Neural crest cell (in vitro differentiated cells): Measurements from ENCODE around the gene PALS1. TPM values are rescaled to one million over a fixed set of nuclear protein-coding genes. Genes with fewer than 3 reads are reported as not detected.

Source experiments
- DNase-seq: peaks from one replicate; pipeline ENCODE4 v3.0.0; 2021; ENCODE audit warnings: low read depth, mixed read lengths, low spot score
- H3K27ac Mint-ChIP-seq: one replicate; pipeline ENCODE4 v1.8.0; 2021; ENCODE audit warnings: mild to moderate bottlenecking, mixed read lengths; ENCODE audit not compliant: unreplicated experiment
- H3K27me3 Mint-ChIP-seq: 2 replicates; pipeline ENCODE4 v1.8.0; 2021; ENCODE audit warnings: low read depth, mild to moderate bottlenecking, mixed read lengths
- H3K36me3 Mint-ChIP-seq: 2 replicates; pipeline ENCODE4 v1.8.0; 2021; ENCODE audit warnings: low read depth, mild to moderate bottlenecking, mixed read lengths
- H3K4me1 Mint-ChIP-seq: 2 replicates; pipeline ENCODE4 v1.8.0; 2021; ENCODE audit warnings: mixed read lengths
- H3K4me3 Mint-ChIP-seq: one replicate; pipeline ENCODE4 v1.8.0; 2021; ENCODE audit warnings: mild to moderate bottlenecking, mixed read lengths
- H3K9me3 Mint-ChIP-seq: 2 replicates; pipeline ENCODE4 v1.8.0; 2021; ENCODE audit warnings: mixed read lengths
- total RNA-seq: library from RNA; stranded (reverse); gene quantifications from 2 replicates; pipeline ENCODE4 v1.2.1, GENCODE V29; 2021
- TF ChIP-seq, protein P1 (sequence below): fragments of 200-600 bp; sonication (generic); conservative IDR thresholded peaks from 2 replicates; pipeline ENCODE4 v1.5.0; 2021; ENCODE audit warnings: antibody characterized with exemption, mild to moderate bottlenecking

The PALS1 gene
- total RNA-seq, 1 donor from 2014 or later, result 34.5 TPM

DNA sequence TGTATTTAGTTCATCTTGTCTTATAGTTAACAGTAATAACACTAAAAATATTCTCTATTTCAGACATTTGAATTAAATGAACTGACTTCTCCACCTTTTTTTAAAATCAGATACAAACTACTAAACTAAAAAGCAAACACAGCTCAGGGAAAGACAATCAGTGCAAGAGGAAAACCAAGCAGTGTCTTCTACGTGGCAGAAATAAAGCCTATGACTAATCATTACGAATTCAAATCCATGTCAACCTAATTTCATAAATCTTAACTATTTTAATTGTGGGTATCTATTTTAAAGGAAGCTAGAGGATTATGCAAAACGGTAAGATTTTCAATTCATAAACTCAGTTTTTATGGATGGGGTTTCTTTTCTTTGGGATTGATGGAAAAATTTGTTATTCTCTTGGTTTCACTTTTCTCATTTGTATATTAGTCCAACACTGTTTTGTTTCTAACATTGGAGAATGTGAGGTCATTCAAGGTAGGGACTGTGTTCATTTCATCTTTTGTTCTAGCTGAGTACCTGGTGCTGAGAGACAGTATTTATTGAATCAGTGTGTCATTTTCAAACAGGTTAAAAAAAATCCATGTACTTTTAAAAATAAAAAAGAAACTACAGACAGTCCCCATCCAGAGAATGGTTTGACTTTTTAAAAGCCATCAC lies 12.8 kb upstream of the PALS1 start:
- TF ChIP-seq, protein P1, sequence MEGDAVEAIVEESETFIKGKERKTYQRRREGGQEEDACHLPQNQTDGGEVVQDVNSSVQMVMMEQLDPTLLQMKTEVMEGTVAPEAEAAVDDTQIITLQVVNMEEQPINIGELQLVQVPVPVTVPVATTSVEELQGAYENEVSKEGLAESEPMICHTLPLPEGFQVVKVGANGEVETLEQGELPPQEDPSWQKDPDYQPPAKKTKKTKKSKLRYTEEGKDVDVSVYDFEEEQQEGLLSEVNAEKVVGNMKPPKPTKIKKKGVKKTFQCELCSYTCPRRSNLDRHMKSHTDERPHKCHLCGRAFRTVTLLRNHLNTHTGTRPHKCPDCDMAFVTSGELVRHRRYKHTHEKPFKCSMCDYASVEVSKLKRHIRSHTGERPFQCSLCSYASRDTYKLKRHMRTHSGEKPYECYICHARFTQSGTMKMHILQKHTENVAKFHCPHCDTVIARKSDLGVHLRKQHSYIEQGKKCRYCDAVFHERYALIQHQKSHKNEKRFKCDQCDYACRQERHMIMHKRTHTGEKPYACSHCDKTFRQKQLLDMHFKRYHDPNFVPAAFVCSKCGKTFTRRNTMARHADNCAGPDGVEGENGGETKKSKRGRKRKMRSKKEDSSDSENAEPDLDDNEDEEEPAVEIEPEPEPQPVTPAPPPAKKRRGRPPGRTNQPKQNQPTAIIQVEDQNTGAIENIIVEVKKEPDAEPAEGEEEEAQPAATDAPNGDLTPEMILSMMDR, result no peak
- Mint-ChIP-seq H3K9me3 (no peaks in the 10 kb centered on the region), H3K36me3 (no peaks in the 10 kb centered on the region), H3K27me3 (no peaks in the 10 kb centered on the region), H3K4me1 (peaks cover 6% of the 10 kb centered on the region), H3K27ac (no peak overlapping the region), H3K4me3 (no peak overlapping the region)
- no peak for DNase-seq

DNA sequence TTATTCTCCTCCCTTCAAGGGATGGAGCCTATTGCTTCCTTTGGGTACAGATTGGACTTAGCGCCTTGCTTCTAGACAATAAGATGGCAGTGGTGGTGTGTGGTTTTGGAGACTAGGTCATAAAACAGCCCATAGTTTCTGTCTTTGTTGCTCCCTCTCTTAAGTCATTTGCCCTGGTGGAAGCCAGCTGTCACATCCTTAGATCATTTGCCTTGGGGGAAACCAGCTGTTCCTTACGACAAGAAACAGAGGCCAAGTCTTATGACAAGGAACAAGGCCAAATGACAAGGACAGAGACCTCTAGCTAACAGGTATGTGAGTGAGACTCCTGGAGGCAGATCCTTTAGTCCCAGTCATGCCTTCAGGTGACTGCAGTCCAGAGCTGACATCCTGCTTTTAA lies 9.2 kb upstream of the PALS1 start:
- Mint-ChIP-seq H3K4me3 (no peak overlapping the region), H3K27ac (no peak overlapping the region), H3K27me3 (peaks cover 3% of the 10 kb centered on the region), H3K4me1 (no peaks in the 10 kb centered on the region), H3K36me3 (no peaks in the 10 kb centered on the region), H3K9me3 (no peaks in the 10 kb centered on the region)
- DNase-seq, result no peak
- TF ChIP-seq, protein P1, result no peak

DNA sequence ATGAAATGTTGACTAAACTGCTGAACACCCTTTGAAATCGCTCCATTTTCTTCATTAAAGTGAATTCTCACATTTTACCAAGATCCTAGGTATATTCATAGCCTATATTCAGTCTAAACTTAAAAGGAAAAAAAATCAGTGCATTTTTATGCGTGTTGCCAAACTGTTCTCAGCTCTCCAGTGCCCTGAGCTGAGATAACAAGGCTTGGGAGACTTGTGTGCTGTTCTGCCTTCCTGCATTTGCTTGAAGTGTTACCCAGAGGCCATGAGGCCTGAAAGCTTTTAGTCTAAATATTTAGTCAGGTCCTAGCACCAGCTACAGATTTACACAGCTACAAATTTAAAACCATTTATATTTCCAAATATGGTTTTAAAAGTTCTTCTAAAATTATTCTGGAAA lies 8.6 kb upstream of the PALS1 start:
- peaks cover 3% of the 10 kb centered on the region for H3K27me3 Mint-ChIP-seq
- TF ChIP-seq, protein P1, result no peak
- no peak for DNase-seq
- no peak overlapping the region for H3K27ac Mint-ChIP-seq
- no peaks in the 10 kb centered on the region for H3K4me1 Mint-ChIP-seq
- no peaks in the 10 kb centered on the region for H3K9me3 Mint-ChIP-seq
- H3K36me3 Mint-ChIP-seq, result no peaks in the 10 kb centered on the region
- H3K4me3 Mint-ChIP-seq, result no peak overlapping the region

DNA sequence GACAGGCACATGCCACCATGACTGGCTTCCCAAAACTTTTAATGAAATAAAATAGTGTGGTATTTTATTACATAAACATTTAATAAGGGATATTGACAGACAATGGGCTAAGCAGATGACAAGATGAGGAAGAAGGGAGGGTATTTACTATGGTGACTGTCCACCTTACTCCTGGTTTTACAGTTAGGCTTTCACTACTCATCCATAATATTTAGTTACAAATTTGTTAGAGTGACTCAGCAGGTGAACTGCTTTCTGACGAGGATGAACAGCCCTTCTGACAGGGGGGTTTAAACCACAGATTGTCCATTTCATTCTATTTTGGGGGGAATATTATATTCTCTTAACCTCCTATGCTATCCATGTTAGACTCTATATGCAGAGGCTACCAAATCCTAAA lies 3.6 kb upstream of the PALS1 start:
- DNase-seq, result no peak
- Mint-ChIP-seq H3K9me3 (no peaks in the 10 kb centered on the region), H3K4me1 (peaks cover 16% of the 10 kb centered on the region), H3K27me3 (peaks cover 32% of the 10 kb centered on the region), H3K27ac (no peak overlapping the region), H3K36me3 (no peaks in the 10 kb centered on the region), H3K4me3 (no peak overlapping the region)
- TF ChIP-seq, protein P1, result no peak

DNA sequence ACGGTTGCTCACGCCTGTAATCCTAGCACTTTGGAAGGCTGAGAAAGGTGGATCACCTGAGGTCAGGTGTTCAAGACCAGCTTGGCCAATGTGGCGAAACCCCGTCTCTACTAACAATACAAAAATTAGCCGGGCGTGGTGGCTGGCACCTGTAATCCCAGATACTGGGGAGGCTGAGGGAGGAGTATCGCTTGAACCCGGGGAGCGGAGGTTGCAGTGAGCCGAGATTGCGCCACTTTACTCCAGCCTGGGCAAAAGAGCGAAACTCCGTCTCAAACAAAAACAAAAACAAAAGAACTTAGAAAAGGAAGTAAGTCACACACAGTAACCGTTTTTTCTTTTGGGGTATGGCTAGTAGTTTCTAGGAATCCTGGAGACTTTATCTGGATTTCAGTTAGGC lies 1.7 kb upstream of the PALS1 start:
- H3K27ac Mint-ChIP-seq, result no peak overlapping the region
- H3K4me1 Mint-ChIP-seq, result peaks cover 24% of the 10 kb centered on the region
- no peaks in the 10 kb centered on the region for H3K9me3 Mint-ChIP-seq
- TF ChIP-seq, protein P1, result no peak
- no peak for DNase-seq
- H3K36me3 Mint-ChIP-seq, result no peaks in the 10 kb centered on the region
- H3K27me3 Mint-ChIP-seq, result peaks cover 32% of the 10 kb centered on the region
- H3K4me3 Mint-ChIP-seq, result peak overlapping the region; percentile 97
